ENCODE data around the gene ZNF664. TPM values are rescaled to one million over a fixed set of nuclear protein-coding genes. Genes with fewer than 3 reads are reported as not detected.

Gene ZNF664
- total RNA-seq, 1 donor from 2014 or later, result 88.2 TPM

GRCh38 chr12:123973552-123974341, 732 bp downstream of the ZNF664 start:
- no peak for DNase-seq (ENCODE audit: low read depth)

GRCh38 chr12:123976227-123976826, 3.3 kb downstream of the ZNF664 start:
- Histone ChIP-seq H3K36me3 (ENCODE audit: control insufficient read depth, insufficient read depth, low read length) (peaks cover 2% of the 10 kb centered on the region), H3K27me3 (ENCODE audit: control insufficient read depth, insufficient read depth, low read length) (no peaks in the 10 kb centered on the region), H3K4me3 (ENCODE audit: low read depth, low read length) (no peak overlapping the region)
- FAIRE-seq (no peak), DNase-seq (ENCODE audit: low read depth) (no peak)
- TF ChIP-seq CTCF (IDR thresholded peaks at IDR 0.05; ENCODE audit: insufficient read depth, low read length, severe bottlenecking), result no peak

More at GRCh38 chr12:123973552-123974341, 732 bp downstream of the ZNF664 start:
- Histone ChIP-seq H3K36me3 (ENCODE audit: control insufficient read depth, insufficient read depth, low read length) (peaks cover 2% of the 10 kb centered on the region), H3K27me3 (ENCODE audit: control insufficient read depth, insufficient read depth, low read length) (no peaks in the 10 kb centered on the region), H3K4me3 (ENCODE audit: low read depth, low read length) (peak overlapping the region; percentile 75)
- no peak for FAIRE-seq
- TF ChIP-seq CTCF (IDR thresholded peaks at IDR 0.05; ENCODE audit: insufficient read depth, low read length, severe bottlenecking), result no peak

- no peak for TF ChIP-seq CTCF (IDR thresholded peaks at IDR 0.05; ENCODE audit: insufficient read depth, low read length, severe bottlenecking)
- H3K4me3 ChIP-seq (ENCODE audit: low read depth, low read length), result no peak overlapping the region
- no peaks in the 10 kb centered on the region for H3K27me3 ChIP-seq (ENCODE audit: control insufficient read depth, insufficient read depth, low read length)
- DNase-seq (ENCODE audit: low read depth) (no peak), FAIRE-seq (no peak)
- peaks cover 2% of the 10 kb centered on the region for H3K36me3 ChIP-seq (ENCODE audit: control insufficient read depth, insufficient read depth, low read length)
Measured at GRCh38 chr12:123979566-123979965, 6.6 kb downstream of the ZNF664 start.

GRCh38 chr12:123982269-123982668, 9.3 kb downstream of the ZNF664 start:
- no peaks in the 10 kb centered on the region for H3K27me3 ChIP-seq (ENCODE audit: control insufficient read depth, insufficient read depth, low read length)
- FAIRE-seq, result peak; percentile 55
- no peak for TF ChIP-seq CTCF (IDR thresholded peaks at IDR 0.05; ENCODE audit: insufficient read depth, low read length, severe bottlenecking)
- no peak overlapping the region for H3K4me3 ChIP-seq (ENCODE audit: low read depth, low read length)
- DNase-seq (ENCODE audit: low read depth), result no peak
- no peaks in the 10 kb centered on the region for H3K36me3 ChIP-seq (ENCODE audit: control insufficient read depth, insufficient read depth, low read length)

GRCh38 chr12:123983822-123984485, 10.9 kb downstream of the ZNF664 start:
- DNase-seq (ENCODE audit: low read depth) (peak; percentile 60), FAIRE-seq (no peak)
- TF ChIP-seq CTCF (IDR thresholded peaks at IDR 0.05; ENCODE audit: insufficient read depth, low read length, severe bottlenecking), result peak; percentile 71

More at GRCh38 chr12:123983822-123984485, 10.9 kb downstream of the ZNF664 start:
- H3K36me3 ChIP-seq (ENCODE audit: control insufficient read depth, insufficient read depth, low read length), result peaks cover 2% of the 10 kb centered on the region
- H3K4me3 ChIP-seq (ENCODE audit: low read depth, low read length), result no peak overlapping the region
- H3K27me3 ChIP-seq (ENCODE audit: control insufficient read depth, insufficient read depth, low read length), result no peaks in the 10 kb centered on the region
